ENCODE data around the gene CD300LF. TPM values are rescaled to one million over a fixed set of nuclear protein-coding genes. Genes with fewer than 3 reads are reported as not detected.

Gene CD300LF
- total RNA-seq, 1 experiment from 2014 or later = not detected

DNA sequence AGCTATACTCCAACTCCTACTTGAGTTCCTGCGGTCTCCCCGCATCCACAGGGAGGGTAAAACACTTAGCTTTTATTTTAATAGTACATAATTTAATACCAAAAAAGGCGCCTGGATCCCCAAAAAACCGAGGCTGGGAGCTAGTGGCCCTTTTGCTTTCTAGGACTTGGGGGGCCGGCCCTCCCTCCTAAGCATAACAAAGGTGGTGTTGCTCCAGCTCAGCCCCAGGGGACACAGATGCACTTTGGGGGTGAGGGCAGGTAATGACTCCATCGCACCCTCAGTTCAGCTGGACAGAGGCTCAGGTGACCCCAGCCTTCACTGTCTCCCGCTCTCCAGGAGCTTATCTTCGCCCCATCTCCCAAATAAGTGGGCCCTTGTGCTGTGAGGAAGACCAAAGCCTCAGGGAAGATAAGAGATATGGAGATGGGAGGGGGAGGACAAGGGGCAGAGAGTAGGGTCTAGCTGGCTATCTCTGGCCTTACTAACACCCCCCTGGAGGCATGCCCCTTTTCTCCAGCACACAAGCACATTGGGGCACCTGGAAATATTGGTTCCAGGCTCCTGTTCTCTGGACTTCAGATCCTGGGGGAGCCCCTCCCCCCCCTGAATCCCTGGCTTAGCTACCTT, 32.9 kb upstream of the CD300LF start:
- no peak for DNase-seq (ENCODE audit: low read depth)

DNA sequence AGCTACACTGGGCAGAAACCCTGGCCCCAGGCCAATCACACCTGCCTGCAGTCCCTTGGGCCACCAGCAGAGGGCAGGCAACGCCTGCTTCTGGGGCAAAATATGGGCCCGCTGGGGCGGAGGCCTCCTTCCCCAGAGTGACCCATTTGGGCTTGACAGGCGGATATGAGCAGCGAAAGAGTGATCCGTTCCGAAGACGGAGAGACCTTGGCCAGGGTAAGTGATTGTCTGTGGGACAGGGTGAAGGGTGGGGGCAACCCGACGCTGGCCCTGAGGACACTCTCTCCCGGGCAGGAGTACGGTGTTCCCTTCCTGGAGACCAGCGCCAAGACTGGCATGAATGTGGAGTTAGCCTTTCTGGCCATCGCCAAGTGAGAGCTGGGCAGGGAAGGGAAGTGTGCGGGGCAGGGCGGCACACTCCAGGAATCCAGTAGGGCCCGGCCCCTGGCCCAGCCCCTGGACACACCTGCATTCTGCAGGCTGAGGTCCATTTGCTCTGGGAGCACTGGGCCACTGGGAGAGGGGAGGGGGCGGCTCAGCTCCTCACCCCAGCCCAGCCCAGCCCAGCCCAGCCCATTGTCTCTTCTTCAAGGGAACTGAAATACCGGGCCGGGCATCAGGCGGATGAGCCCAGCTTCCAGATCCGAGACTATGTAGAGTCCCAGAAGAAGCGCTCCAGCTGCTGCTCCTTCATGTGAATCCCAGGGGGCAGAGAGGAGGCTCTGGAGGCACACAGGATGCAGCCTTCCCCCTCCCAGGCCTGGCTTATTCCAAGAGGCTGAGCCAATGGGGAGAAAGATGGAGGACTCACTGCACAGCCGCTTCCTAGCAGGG, 32.2 kb upstream of the CD300LF start:
- DNase-seq (ENCODE audit: low read depth) = peak; percentile 77

DNA sequence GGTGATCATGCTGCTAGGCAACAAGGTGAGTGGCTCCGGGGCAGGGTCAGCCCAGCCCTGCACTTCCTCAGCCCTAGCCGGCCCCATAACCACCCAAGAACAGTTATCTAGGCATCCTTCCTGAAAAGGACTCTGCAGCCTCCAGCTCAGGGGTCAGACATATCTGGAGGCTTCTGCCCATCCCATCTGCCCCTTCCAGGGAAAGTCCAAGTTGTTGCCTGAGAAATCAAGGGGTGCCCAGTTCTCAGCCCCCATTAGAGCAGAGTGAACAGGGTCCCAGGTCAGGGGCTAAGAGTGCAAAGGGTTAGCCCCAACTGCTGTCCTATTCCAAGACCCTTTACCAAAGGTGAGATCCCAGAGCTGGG, 31.6 kb upstream of the CD300LF start:
- DNase-seq (ENCODE audit: low read depth) = no peak

DNA sequence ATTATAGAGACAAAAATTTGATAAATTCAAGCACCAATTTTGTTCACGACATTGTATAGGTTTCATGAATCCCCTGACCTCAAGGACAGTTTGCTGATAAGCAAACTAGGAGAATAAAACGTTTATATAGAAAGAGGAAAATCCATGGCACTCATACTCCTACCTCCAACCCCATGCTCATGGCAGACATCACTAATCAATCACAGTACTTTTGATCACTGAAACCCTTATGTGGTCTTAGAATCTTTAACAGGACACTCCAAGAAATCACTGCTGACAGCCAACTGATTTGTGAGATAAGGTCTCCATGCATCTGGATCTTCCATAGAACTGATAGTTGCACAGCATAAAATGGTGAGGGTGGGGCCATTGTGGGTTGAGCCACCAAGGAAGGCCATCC, 31.0 kb upstream of the CD300LF start:
- DNase-seq (ENCODE audit: low read depth) = no peak

DNA sequence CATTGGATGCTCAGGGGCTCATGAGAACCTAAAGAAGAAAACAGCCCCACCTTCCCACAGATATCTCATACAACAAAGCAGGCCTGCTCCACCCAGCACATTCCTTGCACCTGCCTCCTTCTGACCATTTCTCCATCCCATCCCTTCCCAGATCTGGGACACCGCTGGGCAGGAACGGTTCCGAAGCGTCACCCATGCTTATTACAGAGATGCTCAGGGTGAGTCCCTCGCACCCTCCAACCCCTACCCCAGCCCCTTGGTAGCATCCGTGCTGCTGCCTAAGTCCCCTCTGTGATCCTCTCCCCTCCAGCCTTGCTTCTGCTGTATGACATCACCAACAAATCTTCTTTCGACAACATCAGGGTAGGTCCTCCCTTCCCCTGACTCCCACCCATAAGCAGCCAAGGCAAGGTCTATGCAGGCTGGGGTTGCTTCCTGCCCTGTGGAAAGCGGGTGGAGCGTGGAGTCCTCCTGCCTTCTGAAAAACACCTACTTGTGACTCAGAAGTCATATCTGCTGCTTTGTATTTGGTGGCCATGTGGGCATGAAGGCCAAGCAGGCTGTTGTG, 30.3 kb upstream of the CD300LF start:
- DNase-seq (ENCODE audit: low read depth) = no peak

DNA sequence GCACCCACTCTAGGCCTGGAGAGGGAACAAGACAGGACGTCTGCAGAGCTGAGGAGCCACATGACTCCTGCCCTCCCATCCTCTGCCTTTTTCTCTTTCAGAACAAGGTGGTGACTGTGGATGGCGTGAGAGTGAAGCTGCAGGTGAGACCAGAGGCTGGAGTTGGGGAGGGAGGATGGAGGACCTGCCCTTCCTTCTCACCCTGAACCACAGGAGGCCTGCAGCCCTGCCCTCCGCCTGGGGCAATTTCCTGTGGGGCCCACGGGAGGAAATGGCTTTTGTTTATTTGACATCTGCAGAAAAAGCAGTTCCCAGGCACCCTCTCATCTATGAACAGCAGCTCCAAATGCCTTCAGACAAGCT, 29.4 kb upstream of the CD300LF start:
- peak; percentile 44 for DNase-seq (ENCODE audit: low read depth)

DNA sequence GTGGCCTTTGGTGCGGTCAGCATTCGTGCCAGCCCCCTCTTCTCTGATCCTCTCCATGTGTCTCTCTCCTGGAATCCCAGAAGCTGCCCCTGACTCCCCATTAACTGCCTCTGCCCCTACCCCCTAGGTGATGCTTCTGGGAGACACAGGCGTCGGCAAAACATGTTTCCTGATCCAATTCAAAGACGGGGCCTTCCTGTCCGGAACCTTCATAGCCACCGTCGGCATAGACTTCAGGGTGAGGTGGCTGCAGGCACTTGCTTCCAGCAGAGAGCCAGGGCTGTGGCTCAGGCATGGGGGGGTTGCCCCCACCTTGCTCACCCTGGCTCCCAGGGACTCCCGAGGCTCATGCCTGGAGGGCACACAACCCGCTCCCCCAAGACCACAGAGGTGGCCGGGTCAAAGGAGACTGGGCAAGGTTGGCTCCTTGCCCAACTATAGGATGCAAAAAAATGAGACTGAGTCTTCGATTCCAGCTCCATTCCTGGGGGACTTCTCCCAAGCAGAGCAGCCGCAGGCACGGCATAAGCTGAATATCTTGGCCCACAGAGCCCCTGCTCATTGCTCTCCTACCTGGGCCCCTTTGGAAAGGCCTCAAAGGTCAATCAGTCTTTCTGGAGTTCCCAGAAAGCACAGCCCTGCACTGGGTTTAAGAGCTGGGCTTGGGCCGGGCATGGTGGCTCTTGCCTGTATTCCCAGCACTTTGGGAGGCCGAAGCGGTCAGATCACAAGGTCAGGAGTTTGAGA, 28.1 kb upstream of the CD300LF start:
- no peak for DNase-seq (ENCODE audit: low read depth)

DNA sequence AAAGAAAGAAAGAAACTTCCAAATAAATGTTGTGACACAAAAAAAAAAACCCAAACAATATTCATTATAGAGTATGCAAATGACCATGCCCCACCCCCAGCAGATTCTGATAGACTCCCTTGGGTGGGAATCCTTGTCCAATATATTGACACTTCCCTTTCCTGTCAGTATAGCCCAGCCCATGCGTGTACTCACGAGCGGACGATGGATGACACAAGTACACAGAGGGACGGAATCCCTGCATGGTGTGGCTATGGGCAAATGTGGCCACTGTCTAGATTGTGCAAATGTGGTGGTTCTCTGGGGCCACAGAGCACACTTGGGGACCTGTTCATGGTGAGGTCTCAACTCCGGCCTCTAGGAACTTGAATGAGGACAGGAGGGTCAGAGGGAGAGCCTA, 27.4 kb upstream of the CD300LF start:
- DNase-seq (ENCODE audit: low read depth) = no peak

DNA sequence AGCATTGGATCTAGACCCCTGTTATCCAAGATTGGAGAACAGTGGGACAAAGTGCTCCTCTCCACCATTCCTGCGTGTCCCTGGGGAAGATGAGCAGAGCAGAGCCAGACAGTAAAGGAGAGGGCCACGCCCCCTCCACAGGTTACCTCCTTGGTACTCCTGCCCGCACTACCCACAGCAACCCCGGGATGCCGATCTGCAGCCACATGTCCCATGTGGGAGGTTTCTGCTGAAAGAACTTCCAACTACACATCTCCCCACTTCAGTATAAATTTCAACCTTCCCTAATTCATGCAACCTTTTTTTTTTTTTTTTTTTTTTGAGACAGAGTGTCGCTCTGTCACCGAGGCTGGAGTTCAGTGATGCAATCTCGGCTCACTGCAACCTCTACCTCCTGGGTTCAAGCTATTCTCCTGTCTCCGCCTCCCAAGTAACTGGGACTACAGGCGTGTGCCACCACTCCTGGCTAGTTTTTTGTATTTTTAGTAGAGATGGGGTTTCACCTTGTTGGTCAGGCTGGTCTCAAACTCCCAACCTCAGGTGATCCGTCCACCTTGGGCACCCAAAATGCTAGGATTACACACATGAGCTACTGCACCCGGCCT, 26.6 kb upstream of the CD300LF start:
- DNase-seq (ENCODE audit: low read depth) = no peak

DNA sequence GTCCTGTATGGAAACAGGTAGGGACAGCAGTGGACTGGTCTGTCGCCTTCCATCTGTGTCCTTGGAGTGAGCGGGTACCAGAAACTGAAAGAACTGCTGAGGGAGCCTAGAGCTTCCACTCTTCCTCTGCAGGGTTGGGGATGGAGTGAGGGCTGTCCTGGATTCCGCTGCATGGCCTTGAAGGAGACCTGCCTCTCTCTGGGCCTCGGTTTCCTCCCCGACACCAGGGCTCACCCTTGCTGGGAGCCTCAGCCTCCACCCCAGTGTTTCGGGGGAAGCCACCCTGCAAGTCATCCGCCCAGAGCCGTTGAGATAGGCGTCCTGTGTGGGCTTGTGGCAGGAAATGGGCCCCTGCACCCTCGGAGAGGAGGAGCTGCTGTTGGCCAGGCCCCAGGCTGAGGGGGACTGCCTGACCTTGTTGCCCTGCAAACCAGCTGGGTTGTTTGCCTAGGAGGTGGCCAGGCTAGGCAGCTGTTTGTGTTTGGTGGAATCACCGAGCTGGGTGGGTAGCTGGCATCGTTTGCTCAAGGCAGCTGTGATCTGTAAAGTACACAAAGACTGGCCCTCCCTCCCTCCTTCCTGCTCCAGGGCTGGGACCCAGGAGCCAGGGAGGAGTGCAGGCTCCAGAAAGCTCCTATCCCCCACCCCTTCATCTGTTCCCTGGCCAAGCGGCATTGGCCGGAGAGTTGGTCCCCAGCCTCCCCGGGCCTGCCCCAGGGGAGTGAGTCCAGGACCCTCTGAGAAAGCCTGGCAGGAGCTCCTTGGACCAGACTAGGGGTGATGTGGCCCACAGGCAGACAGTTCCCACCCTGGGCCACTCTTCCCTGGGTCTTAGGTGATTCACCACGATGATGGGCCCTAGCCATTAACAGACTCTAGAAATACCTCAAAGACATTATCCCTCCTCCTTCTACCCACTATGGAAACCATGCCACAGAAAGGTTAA, 25.6 kb upstream of the CD300LF start:
- peak; percentile 49 for DNase-seq (ENCODE audit: low read depth)

DNA sequence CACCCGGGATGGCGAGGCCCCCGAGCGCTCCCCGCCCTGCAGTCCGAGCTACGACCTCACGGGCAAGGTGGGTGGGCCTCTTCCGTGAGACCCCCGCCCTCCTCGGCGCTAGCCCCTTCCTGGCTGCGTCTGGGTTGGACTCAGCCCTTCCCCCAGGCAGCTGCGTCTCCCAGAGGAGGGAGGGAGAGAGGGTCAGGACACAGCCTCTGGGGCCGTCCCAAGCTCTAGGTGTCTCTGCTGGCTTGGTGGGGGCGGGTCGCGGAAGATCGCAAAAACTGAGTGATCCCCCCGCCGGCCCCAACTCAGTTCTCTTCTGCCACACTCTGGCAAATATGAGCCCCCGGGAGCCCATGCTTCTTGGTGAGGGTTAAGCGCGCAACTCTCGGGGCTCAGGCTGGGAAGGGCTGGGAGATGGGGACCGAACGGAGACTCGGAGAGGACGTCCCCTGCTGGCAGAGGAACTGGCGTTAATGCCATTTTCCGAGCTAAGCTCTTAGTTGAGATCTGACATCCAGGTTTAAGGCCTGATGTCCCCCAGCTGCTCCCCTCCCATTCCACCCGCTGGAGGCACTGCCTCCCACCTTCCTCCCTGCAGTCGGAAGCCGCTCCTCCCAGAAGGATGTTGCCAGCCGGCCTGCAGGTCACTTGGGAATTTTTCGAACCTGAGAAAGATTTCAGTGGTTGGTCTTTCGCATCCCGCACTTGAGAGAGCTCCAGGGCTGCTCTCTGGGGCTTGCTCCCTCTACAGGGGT, 24.8 kb upstream of the CD300LF start:
- DNase-seq (ENCODE audit: low read depth) = peak; percentile 61

DNA sequence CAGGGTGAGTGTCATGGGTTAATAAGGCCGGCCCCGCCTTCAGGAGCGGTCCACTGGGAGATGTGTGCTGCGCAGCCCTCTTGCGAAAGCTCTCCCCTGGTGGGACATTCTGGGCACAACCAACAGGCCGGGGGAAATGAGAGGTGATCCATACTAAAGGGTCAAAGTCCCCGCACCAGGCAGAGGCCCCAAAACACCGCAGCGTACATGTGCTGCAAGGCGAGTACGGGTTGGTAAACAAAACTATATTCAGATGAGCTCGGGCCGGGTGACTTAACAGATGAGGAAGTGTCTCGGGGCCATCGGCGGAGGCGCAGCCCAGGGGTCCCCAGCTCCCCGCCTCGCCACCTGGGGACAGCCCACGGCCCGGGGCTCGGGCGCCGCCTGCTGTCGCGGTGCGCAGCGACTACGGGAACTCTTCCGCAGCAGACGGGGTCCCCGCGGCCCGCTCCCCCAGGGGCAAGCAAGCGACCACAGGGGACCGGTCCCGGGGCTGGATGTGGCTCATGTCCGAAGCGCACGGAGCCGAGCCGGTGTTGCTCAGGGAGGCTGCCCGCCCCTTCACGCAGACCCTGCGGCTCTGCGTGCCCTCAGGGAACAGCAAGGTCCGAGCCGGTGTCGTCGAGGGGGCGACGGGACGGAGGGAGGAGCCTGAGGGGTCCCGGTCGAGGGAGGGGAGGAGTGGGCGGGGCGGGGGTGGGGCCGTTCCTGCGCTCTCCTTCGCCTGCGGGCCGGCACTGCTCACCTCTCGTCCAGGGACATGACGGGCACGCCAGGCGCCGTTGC, 24.0 kb upstream of the CD300LF start, which contains the start of gene RAB37:
Gene RAB37 (plus strand): TSS at position 744 of the 786 bp plus-strand sequence. CDS start 17 bp downstream, at position 761.
- no peak for DNase-seq (ENCODE audit: low read depth)

DNA sequence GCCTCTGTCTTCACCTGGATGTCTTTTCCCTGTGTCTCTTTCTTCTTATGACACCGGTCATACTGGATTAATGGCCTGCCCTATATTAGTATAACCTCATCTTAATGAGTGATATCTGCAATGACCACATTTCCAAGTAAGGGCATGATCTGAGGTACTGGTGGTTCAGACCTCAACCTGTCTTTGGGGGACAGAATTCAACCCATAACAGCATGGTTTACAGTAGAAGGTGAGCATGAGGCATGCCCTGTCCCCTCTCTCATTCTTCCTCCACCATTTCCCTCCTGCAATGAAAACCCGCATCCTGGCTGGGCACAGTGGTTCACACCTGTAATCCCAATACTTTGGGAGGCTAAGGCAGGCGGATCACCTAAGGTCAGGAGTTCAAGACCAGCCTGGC, 21.5 kb upstream of the CD300LF start:
- DNase-seq (ENCODE audit: low read depth) = no peak

DNA sequence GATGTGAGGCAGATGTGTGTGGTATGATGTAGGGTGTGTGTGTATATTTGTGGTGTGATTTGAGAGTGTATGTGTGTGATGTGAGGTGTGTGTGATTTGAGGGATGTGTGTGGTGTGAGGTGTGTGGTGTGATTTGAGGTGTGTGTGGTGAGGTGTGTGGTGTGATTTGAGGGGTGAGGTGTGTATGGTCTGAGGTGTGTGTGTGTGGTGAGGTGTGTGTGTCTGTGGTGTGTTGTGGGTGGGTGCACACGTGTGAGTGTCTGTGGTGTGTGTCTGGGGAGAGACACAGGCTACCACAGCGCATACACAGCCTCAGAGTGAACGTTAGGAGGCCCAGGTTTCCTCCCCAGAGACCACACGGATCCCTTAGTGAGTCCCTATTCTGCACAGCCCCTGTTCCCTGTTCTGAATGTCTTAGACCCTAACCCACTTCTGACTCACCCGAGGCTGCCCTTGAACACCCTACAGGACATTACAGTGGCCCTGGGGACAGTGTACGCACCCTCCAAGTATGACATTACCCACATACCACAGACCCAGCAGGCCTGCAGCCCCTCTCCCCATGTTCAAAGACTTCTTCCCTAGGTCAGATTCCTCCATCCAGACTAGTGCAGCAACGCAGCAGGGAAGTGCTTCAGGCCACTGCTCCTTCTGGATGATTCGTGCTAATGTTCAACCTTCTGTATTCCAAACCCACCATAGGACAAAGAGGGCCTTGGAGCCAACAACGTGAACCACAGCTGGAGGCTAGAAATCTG, 20.8 kb upstream of the CD300LF start:
- DNase-seq (ENCODE audit: low read depth) = no peak

DNA sequence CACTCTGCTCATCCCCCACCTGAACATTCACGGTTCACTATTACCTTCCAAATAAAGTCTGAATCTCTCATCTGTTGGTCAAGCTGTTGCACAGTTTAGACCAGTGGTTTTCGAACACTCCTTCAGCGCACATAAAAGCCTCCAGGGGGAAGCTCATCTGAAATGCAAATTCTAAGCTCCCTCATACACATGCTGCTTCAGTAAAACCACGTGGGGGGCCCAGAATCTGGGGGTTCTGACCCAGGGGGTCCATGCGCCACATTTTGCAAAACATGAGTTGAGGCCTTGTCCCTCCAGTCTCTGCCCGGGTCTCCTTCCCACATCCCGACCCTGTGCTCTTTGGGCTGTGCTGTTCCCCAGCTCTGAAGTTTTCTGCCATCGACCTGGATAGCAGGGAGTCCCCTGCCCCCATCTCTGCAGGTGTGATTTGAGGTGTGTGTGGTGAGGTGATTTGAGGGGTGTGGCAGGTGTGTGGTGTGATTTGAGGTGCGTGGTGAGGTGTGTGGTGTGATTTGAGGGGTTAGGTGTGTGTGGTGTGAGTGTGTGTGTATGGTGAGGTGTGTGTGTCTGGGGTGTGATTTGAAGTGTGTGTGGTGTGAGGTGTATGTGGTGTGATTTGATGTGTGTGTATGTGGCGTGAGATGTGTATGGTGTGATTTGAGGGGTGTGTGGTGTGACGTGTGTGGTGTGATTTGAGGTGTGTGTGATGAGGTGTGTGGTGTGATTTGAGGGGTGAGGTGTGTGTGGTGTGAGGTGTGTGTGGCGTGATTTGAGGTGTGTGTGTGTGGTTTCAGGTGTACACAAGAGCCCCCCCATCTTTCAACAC, 19.5 kb upstream of the CD300LF start:
- no peak for DNase-seq (ENCODE audit: low read depth)

DNA sequence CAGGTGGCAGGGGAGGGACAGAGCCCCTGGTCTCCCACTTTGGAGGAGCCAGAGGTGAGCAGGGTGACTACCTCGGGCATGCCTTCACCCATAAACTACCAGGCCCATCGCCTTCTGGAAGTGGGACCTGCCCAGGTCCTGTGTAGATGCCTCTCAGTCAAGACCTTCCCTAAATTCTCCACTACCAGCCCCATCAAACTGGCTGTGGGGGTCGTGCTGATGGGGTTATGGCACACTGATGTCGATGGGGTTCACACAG, 18.6 kb upstream of the CD300LF start:
- no peak for DNase-seq (ENCODE audit: low read depth)

DNA sequence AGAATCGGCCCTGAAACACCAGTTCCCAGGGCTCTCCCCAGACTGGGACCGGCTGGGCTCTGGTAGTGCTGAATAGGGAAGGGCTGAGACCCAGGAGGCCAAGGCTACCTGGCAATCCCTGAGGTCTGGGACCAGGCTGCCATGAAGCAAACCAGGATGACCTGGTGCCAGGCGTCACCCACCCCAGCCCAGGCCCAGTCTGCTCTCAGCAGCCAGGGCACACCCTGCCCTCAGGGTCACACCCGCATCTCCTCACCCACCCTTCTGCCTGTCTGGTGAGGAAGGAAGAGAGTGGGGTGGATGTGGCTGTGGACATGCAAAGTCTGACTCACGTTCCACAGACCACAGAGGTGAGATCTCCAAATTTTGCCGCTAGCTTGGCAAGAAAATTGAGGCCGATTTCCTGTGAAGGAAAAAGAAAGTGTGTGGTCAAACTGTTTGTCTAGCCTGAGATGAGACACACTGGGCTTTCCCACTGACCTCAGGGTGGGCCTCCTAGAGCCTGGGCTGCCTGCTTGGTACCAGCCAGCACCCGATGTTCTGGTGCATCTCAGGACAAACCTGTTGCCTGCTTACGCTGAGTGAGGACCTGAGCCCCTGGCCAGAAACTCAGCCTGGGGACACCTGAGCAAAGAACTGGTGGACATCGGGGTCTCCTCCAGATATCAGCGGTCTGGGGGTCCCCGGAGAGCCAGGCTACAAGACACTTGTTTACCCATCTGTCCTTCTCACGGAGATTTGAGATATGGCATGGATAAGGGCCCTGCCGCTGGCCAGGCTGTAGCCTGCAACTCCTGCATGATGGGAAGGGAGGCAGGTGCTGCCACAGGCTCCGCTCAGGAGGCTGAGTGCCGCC, 18.0 kb upstream of the CD300LF start:
- DNase-seq (ENCODE audit: low read depth) = no peak
